ENCODE data around the gene S100A6.

S100A6 gene

GRCh38 chr1:153540394-153541361 is 4.9 kb upstream of the S100A6 start, which contains the start of gene S100A5:
Gene S100A5 (minus strand): TSS chr1:153540934. CDS start chr1:153540191, 743 bp downstream.
- H3K9me3 ChIP-seq (ENCODE audit: control insufficient read depth, insufficient read depth, low read length) = no peaks in the 10 kb centered on the region
- no peak within 1 kb of the TSS for H3K4me3 ChIP-seq (ENCODE audit: low read depth, low read length)
- peaks cover 19% of the 10 kb centered on the region for H3K4me1 ChIP-seq (ENCODE audit: control insufficient read depth, insufficient read depth, low read length)
- H3K36me3 ChIP-seq (ENCODE audit: control insufficient read depth, insufficient read depth, low read length) = peaks cover 2% of the 10 kb centered on the region
- H3K27me3 ChIP-seq (ENCODE audit: control insufficient read depth, insufficient read depth, low read length) = peaks cover 9% of the 10 kb centered on the region
- H3K9ac ChIP-seq (ENCODE audit: low read depth, low read length) = no peak within 1 kb of the TSS

DNA sequence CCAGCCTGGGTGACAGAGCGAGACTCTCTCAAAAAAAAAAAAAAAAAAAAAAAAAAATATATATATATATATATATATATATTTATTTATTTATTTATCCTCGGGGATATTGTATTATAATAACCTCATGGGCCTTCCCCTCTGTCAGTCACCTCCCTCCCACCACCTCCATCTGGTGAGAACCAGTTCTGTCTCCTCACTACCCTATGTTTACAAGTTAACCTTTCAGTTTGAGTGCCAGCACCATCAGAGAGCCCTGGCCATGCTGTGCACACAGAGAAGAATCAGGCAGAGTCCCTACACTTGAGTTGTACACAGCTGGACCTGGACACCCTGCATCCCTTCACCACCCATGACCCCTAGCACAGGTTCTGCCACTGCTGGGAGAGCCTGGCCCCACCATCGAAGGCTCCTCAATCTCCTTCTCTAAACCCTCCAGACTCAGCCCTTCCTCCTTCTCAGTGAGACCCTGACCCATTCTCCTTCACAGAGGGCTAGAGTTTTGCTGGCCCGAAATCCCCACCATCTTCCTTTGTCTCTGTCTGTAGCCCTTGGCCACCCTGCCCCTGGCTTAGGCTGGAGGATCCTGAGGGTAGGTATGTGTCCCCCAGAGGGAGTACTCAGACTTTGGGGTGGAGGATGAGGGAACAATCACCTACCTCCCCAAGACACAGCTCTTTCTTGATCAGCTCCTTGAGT is 3.8 kb upstream of the S100A6 start:
- Histone ChIP-seq H3K4me3 (ENCODE audit: low read depth, low read length) (no peak overlapping the region), H3K27me3 (ENCODE audit: control insufficient read depth, insufficient read depth, low read length) (peaks cover 21% of the 10 kb centered on the region), H3K36me3 (ENCODE audit: control insufficient read depth, insufficient read depth, low read length) (peaks cover 4% of the 10 kb centered on the region), H3K9ac (ENCODE audit: low read depth, low read length) (no peak overlapping the region), H3K9me3 (ENCODE audit: control insufficient read depth, insufficient read depth, low read length) (no peaks in the 10 kb centered on the region), H3K4me1 (ENCODE audit: control insufficient read depth, insufficient read depth, low read length) (peaks cover 14% of the 10 kb centered on the region)

DNA sequence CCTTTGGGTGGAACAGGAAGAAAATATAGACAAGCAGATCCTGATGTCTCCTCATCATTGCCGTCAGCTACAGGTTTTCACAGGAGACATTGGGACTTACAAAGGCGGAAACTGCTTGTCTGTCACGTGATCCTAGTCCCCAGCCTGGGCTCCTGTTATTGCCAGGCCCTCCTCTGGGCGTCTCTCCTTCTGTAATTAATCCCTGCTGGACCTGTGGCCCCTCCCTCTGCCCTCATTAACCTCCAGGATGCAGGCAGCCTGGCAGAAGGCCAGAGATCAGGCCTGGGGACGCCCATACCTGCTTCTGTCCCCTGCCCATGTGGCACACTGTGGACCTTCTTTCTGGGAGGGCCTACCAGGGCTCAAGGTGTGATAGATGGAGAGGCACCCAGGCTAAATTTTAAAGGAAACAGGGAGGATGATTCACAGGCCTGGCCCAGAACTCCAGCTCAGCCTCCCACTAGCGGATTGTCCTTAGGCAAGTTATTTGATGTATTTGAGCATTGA is 2.6 kb upstream of the S100A6 start:
- Histone ChIP-seq H3K4me3 (ENCODE audit: low read depth, low read length) (no peak overlapping the region), H3K9ac (ENCODE audit: low read depth, low read length) (no peak overlapping the region), H3K9me3 (ENCODE audit: control insufficient read depth, insufficient read depth, low read length) (no peaks in the 10 kb centered on the region), H3K36me3 (ENCODE audit: control insufficient read depth, insufficient read depth, low read length) (peaks cover 2% of the 10 kb centered on the region), H3K27me3 (ENCODE audit: control insufficient read depth, insufficient read depth, low read length) (peaks cover 30% of the 10 kb centered on the region), H3K4me1 (ENCODE audit: control insufficient read depth, insufficient read depth, low read length) (peaks cover 15% of the 10 kb centered on the region)

DNA sequence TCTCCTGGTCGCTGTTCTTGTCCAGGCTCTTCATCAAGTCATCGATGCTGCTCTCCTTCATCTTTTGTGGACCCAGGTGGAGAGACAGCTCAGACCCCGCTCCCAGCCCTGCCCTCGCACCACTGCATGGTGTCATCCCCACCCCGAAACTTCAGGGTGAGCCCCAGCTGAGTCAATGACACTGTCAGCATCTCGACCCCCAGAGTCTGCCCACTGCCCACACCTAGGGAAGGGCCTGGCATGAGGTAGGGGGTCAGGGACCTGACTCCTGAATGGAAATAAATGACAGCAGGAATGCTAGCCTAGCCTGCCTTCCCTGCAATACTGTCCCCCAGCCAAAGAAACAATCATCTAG is 1.6 kb upstream of the S100A6 start:
- Histone ChIP-seq H3K4me1 (ENCODE audit: control insufficient read depth, insufficient read depth, low read length) (peaks cover 18% of the 10 kb centered on the region), H3K27me3 (ENCODE audit: control insufficient read depth, insufficient read depth, low read length) (peaks cover 30% of the 10 kb centered on the region), H3K9ac (ENCODE audit: low read depth, low read length) (no peak overlapping the region), H3K4me3 (ENCODE audit: low read depth, low read length) (no peak overlapping the region), H3K36me3 (ENCODE audit: control insufficient read depth, insufficient read depth, low read length) (peaks cover 2% of the 10 kb centered on the region), H3K9me3 (ENCODE audit: control insufficient read depth, insufficient read depth, low read length) (no peaks in the 10 kb centered on the region)

GRCh38 chr1:153536671-153537375 is 1.0 kb upstream of the S100A6 start:
- Histone ChIP-seq H3K4me1 (ENCODE audit: control insufficient read depth, insufficient read depth, low read length) (peaks cover 22% of the 10 kb centered on the region), H3K36me3 (ENCODE audit: control insufficient read depth, insufficient read depth, low read length) (peaks cover 2% of the 10 kb centered on the region), H3K4me3 (ENCODE audit: low read depth, low read length) (peak overlapping the region; percentile 63), H3K27me3 (ENCODE audit: control insufficient read depth, insufficient read depth, low read length) (peaks cover 30% of the 10 kb centered on the region), H3K9me3 (ENCODE audit: control insufficient read depth, insufficient read depth, low read length) (no peaks in the 10 kb centered on the region), H3K9ac (ENCODE audit: low read depth, low read length) (no peak overlapping the region)

DNA sequence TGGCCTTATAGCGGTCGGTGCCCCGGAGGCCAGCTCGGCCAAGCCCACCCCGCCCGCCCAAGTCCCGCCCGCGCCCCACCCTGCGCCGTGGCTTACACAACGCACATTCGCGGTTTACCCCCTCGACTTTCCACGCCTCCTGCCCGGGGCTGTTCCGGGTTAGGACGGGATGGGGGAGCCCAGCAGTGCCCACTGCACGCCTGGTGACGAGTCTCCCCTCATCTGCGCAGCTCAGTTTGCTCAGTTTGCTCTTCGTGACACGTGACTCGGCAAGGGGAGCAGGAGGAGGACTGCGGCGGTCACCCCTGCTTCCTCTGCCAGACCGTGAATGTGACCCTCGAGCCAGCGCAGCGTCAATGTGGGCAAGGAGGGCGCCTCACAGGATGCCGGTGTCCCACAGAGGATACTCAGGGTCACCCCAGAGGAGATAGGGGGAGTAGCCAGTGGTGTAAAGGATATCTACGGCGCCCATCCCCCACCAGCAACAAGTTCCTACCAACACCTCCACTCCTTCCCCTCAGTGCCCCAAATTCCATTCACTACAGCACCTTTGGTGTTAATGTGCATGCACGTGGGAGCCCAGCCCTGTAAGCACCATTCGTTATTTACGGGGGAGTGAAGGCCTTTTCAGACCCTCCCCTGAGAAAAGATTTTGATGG is 350 bp upstream of the S100A6 start:
- H3K27me3 ChIP-seq (ENCODE audit: control insufficient read depth, insufficient read depth, low read length) = peaks cover 30% of the 10 kb centered on the region
- no peak overlapping the region for H3K9ac ChIP-seq (ENCODE audit: low read depth, low read length)
- peaks cover 2% of the 10 kb centered on the region for H3K36me3 ChIP-seq (ENCODE audit: control insufficient read depth, insufficient read depth, low read length)
- peaks cover 22% of the 10 kb centered on the region for H3K4me1 ChIP-seq (ENCODE audit: control insufficient read depth, insufficient read depth, low read length)
- no peaks in the 10 kb centered on the region for H3K9me3 ChIP-seq (ENCODE audit: control insufficient read depth, insufficient read depth, low read length)
- H3K4me3 ChIP-seq (ENCODE audit: low read depth, low read length) = peak overlapping the region; percentile 63

DNA sequence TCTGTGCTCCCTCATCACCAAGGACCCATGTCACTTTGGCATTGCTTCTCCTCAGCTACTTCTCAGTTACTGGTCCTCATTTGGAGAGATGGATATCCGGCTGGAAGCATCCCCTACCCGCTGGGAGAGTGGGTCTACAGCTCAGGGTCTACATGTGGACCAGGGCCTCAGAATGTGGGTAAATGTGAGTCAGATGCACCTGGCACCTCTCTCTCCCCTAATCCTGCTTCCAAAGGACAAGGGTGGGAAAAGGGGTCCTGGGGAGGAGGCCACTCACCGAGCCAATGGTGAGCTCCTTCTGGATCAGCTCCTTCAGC is 908 bp downstream of the S100A6 start:
- Histone ChIP-seq H3K4me1 (ENCODE audit: control insufficient read depth, insufficient read depth, low read length) (peaks cover 22% of the 10 kb centered on the region), H3K36me3 (ENCODE audit: control insufficient read depth, insufficient read depth, low read length) (peaks cover 2% of the 10 kb centered on the region), H3K9ac (ENCODE audit: low read depth, low read length) (no peak overlapping the region), H3K9me3 (ENCODE audit: control insufficient read depth, insufficient read depth, low read length) (no peaks in the 10 kb centered on the region), H3K27me3 (ENCODE audit: control insufficient read depth, insufficient read depth, low read length) (peaks cover 30% of the 10 kb centered on the region), H3K4me3 (ENCODE audit: low read depth, low read length) (no peak overlapping the region)

GRCh38 chr1:153534226-153534924 is 1.4 kb downstream of the S100A6 start:
- Histone ChIP-seq H3K9ac (ENCODE audit: low read depth, low read length) (no peak overlapping the region), H3K36me3 (ENCODE audit: control insufficient read depth, insufficient read depth, low read length) (peaks cover 2% of the 10 kb centered on the region), H3K9me3 (ENCODE audit: control insufficient read depth, insufficient read depth, low read length) (no peaks in the 10 kb centered on the region), H3K27me3 (ENCODE audit: control insufficient read depth, insufficient read depth, low read length) (peaks cover 30% of the 10 kb centered on the region), H3K4me3 (ENCODE audit: low read depth, low read length) (no peak overlapping the region), H3K4me1 (ENCODE audit: control insufficient read depth, insufficient read depth, low read length) (peaks cover 22% of the 10 kb centered on the region)

- peak overlapping the region; percentile 33 for H3K4me3 ChIP-seq (ENCODE audit: low read depth, low read length)
- no peaks in the 10 kb centered on the region for H3K9me3 ChIP-seq (ENCODE audit: control insufficient read depth, insufficient read depth, low read length)
- H3K4me1 ChIP-seq (ENCODE audit: control insufficient read depth, insufficient read depth, low read length) = peaks cover 22% of the 10 kb centered on the region
- H3K27me3 ChIP-seq (ENCODE audit: control insufficient read depth, insufficient read depth, low read length) = peaks cover 30% of the 10 kb centered on the region
- no peak overlapping the region for H3K9ac ChIP-seq (ENCODE audit: low read depth, low read length)
- H3K36me3 ChIP-seq (ENCODE audit: control insufficient read depth, insufficient read depth, low read length) = peaks cover 2% of the 10 kb centered on the region
These were observed 2.0 kb downstream of the S100A6 start for GRCh38 chr1:153533689-153534201.

- peaks cover 2% of the 10 kb centered on the region for H3K36me3 ChIP-seq (ENCODE audit: control insufficient read depth, insufficient read depth, low read length)
- no peaks in the 10 kb centered on the region for H3K9me3 ChIP-seq (ENCODE audit: control insufficient read depth, insufficient read depth, low read length)
- H3K4me1 ChIP-seq (ENCODE audit: control insufficient read depth, insufficient read depth, low read length) = peaks cover 17% of the 10 kb centered on the region
- no peak overlapping the region for H3K9ac ChIP-seq (ENCODE audit: low read depth, low read length)
- H3K4me3 ChIP-seq (ENCODE audit: low read depth, low read length) = peak overlapping the region; percentile 56
- H3K27me3 ChIP-seq (ENCODE audit: control insufficient read depth, insufficient read depth, low read length) = peaks cover 30% of the 10 kb centered on the region
These were observed 2.8 kb downstream of the S100A6 start for GRCh38 chr1:153532769-153533599.
